ENCODE data around the gene HSFX1.
"Not testable (repeated sequence)": the region's sequence is repeated elsewhere in the genome, so short reads cannot be mapped to it uniquely, and the experiment has no call there.

DNA sequence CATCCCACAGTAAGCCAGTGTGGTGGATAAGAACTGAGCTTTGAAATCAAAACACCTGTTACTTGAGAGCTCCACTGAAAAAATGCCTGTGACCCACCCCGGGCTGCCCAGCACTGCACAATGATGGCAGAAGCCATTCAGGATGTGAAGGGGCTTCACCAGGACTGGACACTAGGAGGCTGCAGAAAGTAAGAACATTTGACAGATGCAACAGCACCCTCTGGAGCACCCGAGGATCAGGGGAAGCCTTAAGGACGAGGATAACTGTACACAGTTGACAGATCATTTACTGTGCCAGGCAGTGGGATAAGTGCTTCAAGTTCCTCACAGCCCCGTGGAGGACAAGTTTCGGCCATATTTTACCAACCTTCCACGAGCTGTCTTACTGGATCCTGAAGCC, 31.6 kb upstream of the HSFX1 start:
- not testable (repeated sequence) for TF ChIP-seq POLR2A (IDR thresholded peaks at IDR 0.05)
- TF ChIP-seq, protein P1, sequence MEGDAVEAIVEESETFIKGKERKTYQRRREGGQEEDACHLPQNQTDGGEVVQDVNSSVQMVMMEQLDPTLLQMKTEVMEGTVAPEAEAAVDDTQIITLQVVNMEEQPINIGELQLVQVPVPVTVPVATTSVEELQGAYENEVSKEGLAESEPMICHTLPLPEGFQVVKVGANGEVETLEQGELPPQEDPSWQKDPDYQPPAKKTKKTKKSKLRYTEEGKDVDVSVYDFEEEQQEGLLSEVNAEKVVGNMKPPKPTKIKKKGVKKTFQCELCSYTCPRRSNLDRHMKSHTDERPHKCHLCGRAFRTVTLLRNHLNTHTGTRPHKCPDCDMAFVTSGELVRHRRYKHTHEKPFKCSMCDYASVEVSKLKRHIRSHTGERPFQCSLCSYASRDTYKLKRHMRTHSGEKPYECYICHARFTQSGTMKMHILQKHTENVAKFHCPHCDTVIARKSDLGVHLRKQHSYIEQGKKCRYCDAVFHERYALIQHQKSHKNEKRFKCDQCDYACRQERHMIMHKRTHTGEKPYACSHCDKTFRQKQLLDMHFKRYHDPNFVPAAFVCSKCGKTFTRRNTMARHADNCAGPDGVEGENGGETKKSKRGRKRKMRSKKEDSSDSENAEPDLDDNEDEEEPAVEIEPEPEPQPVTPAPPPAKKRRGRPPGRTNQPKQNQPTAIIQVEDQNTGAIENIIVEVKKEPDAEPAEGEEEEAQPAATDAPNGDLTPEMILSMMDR (IDR thresholded peaks at IDR 0.05) = not testable (repeated sequence)
